Non-pigmented ciliary epithelial cell (primary cell): ENCODE results near the gene DHX16.

Experiments used
- DNase-seq: peaks from one replicate; pipeline ENCODE4 v3.0.0-alpha.2; 2010; ENCODE audit warnings: low read depth

DHX16 gene

DNA sequence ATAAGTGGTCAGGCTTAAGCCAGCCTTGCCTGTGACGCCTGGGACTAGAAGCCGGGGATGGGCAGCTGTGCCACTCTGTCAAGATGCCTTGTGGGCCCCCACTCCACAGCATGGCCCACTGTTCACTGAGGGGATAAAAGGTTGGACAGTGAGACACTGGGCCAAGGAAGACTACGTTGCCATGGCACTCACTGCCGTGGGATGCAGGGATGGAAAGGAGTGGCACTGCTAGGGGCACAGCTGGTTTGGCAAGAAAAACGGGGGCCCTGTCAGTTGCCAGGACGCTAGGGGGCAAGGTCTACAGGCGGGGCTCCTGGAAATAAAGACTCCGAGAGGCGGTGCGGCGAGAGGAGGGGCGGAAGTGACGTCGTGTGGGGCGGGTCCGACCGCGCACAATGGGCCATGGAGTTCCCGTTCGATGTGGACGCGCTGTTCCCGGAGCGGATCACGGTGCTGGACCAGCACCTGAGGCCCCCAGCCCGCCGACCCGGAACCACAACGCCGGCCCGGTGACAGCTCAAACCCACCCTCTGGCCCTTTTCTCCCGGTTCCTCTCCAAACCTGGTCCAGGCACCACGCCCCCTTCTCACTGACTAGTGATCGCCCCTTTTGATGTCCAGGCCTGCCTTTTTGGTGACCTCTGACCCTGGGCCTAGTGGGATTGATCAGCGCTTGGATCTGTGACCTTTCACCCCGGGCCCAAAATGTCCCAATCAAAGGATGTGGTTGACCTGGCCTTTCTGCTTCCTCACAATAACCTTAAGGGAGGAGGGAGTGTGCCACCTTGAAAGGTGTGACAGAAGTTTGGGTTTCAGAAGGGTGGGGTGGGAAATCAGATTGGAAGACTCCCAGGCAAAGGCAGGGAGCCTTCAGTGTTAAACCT is 46.1 kb downstream of the DHX16 start, which contains the start of gene ATAT1:
ATAT1 (plus strand) TSS at position 391 of the 883 bp plus-strand sequence.
- no peak for DNase-seq

DNA sequence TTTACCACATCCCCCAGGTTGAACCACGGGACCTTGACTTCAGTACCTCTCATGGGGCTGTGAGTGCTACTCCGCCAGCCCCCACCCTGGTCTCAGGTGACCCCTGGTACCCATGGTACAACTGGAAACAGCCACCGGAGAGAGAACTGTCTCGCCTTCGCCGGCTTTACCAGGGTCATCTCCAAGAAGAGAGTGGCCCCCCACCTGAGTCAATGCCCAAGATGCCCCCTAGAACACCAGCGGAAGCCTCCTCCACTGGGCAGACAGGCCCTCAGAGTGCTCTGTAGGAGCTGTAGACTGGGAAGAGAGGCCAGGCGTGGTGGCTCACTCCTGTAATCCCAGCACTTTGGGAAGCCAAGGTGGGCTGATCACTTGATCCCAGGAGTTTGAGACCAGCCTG is 47.3 kb downstream of the DHX16 start:
- DNase-seq: no peak

DNA sequence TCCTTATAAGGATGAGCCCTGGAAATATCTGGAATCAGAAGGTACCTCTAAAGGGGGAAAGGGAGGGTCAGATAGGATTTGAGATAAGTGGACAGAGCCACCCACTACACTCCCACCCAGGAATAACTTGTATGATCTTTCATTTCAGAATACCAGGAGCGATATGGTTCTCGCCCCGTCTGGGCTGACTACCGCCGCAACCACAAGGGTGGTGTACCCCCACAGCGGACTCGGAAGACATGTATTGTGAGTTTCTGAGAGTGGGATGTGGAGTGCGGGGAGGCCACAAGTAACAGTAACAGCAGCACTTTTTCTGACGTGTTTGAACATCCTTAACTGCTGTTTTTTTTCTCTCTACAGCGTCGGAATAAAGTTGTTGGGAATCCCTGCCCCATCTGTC is 53.2 kb downstream of the DHX16 start:
- no peak for DNase-seq

DNA sequence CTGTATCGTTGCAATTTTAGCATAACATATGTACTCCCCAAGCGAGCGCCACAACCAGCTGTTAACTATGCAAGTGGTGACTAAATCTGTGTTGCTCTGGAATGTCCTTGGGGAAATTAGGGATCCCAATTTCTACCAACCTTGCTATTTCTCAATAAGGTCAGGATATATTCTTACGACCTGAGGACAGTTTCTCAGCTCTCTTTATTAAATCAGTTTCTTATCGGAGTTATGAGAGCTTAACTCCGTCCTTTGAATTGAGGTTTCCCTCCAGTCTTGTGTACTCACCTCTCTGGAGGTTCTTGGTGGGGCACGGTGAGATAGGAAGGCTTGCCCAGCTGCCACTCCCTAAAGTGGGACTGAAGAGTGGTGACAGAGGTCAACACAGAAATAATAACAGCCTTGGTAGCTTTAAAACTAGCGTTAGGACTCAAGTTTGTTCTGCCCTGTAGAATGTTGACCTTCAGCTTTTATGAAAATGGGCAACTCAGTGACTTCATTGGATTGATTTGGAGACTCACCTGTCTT is 54.5 kb downstream of the DHX16 start:
- DNase-seq: no peak

DNA sequence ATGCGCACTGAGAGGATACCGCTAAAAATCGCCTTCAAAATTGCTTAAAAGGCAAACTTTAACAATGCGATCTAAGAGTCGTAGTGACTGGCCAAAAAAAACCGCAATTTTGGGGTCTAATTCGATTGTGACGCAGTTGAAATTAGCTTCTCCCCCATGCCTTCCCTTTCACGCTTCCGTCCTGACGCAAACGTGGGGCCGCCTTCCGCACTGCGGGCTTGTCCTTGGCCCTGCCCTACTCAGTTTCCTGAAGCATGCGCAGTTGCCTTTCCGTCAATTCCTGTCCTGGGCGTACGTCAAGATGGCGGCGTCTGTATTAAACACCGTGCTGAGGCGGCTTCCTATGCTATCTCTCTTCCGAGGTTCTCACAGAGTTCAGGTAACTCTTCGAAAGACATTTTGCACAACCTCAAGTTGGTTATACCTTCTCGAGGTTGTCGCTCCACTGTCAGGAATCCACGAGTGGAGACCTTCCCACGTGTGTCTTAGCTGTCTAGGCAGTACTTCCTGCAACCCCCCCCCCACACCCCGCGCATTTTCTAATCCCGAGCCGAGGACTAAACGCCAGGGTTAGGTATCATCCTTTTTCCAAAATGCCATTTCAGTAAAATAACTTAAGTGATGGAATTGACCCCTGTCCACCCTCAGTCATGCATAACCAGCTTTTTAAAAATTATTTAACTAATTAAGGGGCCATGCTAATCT is 55.1 kb downstream of the DHX16 start, which contains the start of gene MRPS18B:
MRPS18B (plus strand) TSS at position 276 of the 705 bp plus-strand sequence; CDS start at position 302, 26 bp downstream.
- DNase-seq: peak; percentile 93

DNA sequence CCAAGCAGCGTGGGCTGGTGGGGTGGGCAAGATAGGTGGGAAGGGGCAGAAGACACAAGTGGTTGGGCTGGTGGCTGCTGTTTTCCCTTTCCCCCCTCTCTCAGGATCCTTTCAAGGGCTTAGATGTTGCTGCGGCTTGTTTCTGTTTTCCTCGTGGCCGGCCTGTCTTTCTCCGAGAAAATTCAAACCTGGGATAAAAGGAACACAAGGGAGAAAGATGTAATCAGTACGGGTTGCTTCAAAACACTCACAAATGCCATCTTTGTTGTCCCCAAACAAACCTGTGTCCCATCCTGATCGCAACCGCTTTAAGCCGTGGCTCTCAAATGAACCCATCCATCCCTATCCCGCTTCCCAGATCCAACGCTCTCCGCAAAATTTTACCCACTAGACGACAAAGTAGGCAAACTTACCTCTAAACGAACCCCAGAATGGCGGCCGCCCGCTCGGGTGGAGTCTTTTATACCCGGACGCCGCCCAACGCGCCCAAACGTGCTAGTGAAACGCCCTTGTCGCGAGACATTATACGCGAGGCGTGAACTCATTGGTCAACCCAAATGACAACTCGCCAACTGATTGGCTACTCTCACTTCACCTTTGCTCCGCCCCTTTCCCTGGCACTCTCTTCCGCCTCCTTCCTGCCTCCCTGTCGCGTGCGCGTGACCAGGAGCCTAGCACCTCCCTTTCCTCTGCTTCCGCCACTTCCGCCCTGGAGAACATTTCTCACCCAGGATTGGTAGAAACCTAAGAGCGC is 55.8 kb downstream of the DHX16 start, which contains the start of gene PPP1R10:
PPP1R10 (minus strand) TSS at position 433 of the 754 bp plus-strand sequence. CDS start 7,299 bp downstream, outside the sequence.
- peak; percentile 100 for DNase-seq

DNA sequence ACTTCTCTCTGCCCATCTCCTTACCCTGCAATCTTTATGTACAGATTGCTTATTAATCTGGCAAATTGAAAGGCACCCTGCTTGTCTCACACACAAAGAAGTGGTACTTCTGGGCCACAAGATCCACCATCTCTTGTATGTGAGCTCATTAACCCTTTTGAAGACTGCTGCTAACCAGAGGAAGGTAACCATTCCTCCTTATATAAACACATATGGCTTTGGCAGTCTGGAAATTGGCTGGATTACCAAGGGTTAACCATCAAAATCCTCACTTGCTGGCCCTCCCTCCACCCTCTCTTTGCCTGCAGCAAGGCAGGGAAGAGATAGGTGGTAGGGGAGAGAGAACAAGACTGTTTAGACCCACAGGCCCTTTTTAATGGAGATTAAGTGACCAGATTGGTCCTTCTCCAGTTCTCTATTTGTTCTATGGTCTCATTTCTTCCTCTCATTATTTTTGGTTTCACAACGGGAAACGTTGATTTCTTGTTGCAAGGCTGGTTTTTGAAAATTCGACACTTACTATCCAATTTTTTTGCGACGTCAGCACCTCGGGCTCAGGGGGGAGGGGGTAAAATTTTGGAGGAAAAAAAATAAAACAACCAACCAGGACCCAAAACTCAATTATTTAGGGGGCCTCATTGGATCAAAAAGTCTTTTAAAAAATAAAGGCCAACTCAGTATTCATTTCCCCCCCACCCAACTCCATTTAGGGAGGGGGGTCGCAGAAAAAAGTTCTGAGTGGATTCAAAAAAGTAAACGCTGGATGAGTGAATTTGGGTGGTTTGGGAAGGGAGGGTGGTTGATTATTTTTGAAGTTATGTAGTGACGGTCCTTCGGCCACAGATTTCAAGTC is 56.6 kb downstream of the DHX16 start:
- no peak for DNase-seq

DNA sequence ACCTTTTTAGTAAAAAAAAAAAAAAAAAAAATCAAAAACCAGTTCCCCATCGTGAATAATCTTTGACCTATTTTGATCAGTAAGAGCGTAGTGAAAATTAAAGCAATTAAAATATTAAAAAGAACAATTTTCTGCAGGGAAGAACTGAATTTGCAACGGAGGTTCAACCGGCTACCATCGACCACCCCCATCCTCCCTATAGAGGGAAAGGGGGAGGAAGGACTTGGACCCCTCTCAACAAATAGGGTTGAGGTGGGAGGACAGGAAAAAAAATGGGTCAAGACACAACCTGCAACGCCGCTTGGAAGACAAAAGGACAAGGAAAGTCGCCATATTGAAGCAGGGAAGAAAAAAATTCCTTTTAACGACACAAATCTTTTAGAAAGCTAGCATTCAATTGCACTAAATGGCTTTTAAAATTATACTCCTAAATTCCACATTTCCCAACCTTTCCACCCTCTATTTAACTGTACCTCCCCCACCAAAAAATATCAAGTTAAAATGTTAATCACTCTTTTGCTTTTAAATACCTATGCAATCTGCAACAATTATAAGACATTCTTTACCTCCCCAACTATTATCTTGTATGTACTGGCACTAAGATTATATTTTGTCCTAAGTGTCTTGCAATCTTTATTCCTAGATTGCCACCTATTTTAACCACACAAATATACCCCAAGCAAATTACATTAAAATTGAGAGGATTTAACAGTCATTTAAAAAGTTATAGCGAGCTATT is 57.4 kb downstream of the DHX16 start:
- peak; percentile 53 for DNase-seq

DNA sequence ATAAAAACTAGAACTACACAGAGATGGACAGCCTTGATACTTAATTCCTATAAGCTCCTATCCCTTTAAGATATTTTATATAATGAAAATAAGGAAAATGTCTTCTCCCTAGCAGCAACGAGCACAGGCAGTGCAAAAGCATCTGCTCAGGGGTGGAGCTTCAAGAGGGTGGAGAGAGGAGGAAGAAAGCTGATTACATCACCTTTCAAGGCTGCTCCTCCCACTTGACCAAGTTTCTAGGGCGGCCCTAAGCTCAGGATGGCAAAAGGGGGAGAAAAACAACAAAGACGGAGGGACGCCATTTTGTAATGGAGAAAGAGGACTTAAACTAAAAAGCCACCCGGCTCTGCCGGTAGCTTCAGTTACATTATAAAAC is 58.0 kb downstream of the DHX16 start:
- DNase-seq: peak; percentile 89

DNA sequence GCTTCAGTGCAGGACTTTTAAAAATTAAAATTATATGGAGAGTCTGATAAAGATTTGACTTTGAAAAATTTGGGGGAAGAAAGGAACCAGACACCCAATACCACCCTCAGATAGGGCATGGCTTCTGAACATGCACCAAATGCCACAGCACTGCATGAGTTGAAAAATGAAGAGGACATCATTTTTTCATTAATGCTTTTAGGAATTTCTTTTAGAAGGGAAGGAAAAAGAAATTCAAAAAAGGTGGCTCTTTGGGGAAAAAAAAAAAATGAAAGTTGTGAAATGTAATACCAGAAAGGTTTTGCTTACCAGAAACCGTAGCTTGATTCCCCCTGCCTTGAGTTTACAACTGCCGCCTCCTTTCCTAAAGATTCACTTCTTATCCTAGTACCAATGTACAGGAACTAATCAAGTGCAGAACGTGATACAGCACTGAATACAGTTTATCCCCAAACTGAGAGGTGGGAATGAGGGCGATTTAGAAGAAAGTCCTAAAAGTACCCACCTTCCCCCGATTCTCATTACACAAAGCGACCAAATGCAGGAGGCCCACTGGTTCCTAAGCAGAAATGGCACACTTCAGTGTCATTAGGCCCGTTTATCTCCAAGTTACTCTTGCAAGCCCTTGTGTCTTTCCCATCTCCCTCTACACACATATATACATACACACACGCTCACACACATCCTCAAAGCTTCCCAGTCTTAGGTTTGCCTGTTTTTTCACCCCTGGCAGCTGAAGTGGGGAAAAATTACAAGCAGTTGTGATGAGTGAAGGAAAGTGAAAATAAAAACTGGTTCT is 58.6 kb downstream of the DHX16 start:
- DNase-seq: no peak

DNA sequence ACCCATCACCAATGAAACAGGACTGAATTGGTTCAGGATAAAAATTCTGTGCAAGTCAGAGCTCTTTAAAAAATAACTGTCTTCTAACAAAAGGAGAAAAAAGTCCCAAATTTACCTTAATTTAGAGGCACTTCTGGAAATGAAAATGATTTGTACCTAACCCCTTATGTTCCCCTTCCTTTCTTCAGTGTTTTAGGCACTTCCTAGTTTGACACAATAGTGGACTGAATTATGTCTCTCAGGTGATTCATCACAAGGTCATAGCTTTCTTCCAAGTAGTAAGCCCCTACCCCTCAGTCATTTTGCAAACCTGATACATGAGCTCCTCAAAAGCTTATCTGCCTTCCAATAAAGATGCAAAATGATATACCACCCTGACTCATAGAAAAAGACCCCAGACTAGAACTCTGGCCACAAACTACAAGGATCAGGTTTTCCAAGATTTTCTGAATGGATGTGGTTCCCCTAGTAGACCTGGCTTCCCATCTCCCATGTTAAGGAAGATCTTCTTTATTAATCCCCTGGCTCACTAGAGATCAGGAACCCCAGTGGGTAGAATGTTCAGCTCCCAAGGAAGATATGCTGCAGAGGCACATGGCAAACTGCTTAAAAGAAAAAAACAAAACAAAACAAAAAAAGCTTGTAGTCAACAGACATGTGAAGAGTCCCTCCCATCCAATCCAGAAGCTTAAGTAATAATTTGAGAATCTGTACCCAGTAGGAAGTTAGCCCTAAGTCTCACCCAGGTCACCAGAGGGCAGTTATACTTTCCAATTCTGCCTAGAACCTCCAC is 59.4 kb downstream of the DHX16 start:
- DNase-seq: no peak

DNA sequence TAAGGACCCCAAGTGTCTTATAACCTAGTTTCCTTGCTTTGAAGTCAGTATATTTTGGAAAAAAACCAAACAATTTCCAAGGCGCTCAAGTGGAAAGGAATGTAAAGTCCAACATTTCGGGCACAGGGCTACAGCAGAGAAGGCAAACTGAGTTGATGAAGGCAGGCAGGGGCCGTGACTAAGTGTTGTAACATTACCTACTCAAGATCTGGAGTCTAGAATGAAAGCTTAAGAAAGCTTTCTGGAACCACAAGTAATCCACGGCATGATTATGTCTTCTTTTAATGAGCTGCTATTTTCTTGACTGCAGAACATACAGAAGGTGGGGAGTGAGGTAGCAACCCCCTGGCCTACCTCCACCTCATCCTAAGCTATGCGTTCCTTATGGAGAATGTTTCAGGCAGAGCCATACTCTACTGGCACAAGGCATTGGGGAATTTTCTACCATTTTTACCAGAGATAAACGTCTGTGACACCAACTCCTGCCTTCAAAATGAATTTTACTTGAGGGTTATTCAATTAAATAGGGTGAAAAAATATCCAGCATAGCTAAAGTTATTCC is 60.0 kb downstream of the DHX16 start:
- DNase-seq: no peak

DNA sequence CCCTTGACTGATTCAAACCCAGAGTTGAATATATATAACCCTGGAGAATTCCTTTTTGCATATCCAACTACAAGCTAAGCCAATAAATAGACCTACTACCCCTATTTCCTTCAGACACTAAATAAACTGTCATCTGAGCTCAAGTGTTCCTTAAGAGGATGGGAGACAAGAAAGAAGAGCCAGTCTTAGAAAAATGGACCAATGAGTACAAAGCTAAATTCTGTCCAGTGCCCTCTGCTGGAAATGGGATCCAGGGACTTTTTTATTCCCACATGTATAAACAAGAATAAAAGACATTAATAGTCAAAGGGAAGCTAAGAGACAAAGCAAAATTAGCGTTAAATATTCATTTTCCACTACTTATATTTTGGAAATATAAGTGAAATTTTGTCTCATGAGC is 60.6 kb downstream of the DHX16 start:
- no peak for DNase-seq

DNA sequence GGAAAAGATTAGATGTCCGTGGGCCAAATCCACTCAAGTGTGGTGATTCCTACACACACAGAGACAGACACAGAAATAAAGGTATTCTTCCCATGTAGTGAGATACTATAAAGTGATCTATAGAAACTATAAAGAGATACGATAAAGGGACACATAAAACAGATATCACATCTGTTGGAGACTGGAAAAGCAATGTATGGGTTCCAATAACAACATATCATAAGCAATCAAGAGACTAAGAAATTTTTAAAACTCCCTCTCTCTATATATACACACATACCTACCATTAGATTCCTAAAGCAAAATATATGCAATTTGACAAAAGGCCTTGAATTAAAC is 61.0 kb downstream of the DHX16 start:
- no peak for DNase-seq

DNA sequence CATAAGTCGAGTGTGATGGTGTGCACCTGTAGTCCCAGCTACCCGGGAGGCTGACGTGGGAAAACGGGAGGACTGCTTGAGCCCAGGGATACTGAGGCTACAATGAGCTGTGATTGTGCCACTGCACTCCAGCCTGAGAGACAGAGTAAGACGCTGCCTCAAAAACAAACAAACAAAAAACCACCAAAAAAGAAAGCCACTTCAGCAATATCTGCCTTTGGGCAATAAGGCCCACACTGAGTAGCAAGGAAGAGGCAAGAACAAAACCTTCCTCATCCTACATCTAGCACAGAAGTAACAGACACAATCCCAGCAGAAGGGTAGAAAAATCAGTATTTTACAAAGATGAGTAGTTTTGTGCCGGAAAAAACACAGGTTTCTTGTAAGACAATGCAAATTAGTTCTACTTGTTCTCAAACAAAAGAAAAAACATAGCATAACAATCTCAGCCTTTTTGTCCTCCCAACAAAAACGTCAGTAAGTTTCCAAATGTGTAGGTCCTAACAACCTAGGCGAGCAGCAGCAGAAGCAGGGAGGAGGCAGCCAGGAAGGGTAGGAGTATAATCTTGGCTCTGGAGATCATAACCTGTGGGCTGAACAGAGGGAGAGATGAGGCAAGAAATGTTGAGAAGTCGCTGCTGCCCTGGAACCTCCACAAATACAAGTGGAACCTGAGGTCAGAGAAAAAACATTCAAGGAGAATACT is 61.5 kb downstream of the DHX16 start:
- no peak for DNase-seq

DNA sequence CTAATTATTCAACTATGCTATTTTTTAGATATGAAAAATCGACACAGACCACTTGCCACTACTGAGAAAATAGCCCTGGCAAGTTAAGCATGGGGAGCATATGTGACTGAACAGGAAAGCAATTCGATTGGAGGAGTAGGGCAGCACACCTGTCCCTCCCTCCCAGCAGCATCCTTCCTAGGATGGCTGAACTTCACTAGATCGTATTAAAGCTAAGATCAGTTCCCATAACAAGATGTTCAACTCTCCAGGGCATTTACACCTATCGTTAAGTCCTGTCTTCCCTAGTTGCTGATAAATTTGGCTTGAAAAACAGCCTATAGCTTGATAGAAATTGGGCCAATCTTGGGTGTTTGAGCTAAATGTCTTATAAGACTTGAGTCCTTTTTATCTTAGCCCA is 62.7 kb downstream of the DHX16 start:
- DNase-seq: no peak

DNA sequence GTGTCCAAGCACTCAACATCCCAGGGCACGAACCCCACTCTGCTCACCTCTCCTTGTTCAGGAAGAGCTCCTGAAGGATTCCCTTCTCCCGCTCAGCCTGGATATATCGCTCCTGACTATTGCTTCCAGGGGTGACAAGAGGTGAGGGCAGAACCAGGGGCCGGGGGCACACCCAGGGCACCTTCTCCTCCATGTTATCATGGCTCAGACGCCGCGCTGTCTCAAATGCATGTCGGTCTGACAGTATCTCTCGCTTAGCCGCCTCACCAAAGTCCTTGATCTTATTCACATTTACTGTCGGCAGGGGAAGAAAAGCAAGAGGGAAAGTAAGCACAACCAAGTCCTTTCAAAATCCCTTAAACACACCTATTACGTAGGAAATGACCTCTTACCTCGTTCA is 68.8 kb downstream of the DHX16 start:
- DNase-seq: no peak
